ENCODE data around the gene HOXA3.

DNA sequence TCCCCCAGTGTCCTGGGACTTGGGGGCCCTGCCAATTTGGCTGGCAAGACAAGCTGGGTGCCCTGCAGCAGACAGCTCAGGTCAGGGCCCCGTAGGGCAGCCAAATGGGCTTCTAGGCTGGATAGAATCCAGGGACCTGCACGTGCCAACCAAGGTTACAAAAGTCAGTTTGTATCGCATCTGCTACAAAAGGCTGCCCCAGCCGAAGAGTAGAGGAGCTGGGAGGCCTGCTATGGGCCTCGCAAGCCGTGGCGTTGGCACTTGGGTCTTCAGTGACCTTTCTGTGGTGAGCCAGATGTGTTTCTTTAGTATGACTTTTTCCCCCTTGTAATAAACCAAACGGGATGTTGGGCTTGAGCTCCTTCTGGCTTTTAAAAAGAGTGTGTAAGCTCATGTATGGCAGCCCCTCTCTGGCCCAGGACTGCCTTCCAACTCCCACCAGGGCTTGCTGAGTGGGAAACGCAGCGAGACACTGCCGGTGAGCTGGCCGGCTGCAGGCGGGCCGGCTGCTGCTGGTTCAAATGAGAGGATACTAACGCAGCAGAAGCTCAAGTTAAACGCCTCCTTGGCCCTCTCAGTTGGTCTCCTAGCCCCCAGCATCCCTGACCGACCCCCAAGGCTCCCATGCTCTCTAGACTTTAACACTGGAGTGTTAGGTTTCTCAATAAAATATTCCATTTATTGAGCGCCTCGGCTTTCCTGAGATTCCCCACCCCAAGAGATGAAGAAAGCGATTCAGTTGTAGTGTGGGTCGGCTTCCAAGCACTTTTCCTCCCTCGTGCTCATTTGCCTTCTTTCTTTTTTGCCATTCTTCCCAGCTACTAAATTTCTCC lies 24.8 kb upstream of the HOXA3 start:
- TF ChIP-seq, protein P1, sequence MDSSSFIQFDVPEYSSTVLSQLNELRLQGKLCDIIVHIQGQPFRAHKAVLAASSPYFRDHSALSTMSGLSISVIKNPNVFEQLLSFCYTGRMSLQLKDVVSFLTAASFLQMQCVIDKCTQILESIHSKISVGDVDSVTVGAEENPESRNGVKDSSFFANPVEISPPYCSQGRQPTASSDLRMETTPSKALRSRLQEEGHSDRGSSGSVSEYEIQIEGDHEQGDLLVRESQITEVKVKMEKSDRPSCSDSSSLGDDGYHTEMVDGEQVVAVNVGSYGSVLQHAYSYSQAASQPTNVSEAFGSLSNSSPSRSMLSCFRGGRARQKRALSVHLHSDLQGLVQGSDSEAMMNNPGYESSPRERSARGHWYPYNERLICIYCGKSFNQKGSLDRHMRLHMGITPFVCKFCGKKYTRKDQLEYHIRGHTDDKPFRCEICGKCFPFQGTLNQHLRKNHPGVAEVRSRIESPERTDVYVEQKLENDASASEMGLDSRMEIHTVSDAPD (CRISPR knock-in tag; IDR thresholded peaks at IDR 0.05), result no peak
- TF ChIP-seq TARDBP (CRISPR knock-in tag; IDR thresholded peaks at IDR 0.05), result no peak
- TF ChIP-seq, protein P2, sequence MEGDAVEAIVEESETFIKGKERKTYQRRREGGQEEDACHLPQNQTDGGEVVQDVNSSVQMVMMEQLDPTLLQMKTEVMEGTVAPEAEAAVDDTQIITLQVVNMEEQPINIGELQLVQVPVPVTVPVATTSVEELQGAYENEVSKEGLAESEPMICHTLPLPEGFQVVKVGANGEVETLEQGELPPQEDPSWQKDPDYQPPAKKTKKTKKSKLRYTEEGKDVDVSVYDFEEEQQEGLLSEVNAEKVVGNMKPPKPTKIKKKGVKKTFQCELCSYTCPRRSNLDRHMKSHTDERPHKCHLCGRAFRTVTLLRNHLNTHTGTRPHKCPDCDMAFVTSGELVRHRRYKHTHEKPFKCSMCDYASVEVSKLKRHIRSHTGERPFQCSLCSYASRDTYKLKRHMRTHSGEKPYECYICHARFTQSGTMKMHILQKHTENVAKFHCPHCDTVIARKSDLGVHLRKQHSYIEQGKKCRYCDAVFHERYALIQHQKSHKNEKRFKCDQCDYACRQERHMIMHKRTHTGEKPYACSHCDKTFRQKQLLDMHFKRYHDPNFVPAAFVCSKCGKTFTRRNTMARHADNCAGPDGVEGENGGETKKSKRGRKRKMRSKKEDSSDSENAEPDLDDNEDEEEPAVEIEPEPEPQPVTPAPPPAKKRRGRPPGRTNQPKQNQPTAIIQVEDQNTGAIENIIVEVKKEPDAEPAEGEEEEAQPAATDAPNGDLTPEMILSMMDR (CRISPR knock-in tag; IDR thresholded peaks at IDR 0.05), result no peak
- no peak for TF ChIP-seq MAZ (IDR thresholded peaks at IDR 0.05; ENCODE audit: borderline replicate concordance, low read depth, low read length)
- TF ChIP-seq MAZ (CRISPR knock-in tag; IDR thresholded peaks at IDR 0.05; ENCODE audit: low read depth), result no peak
- TF ChIP-seq IKZF1 (IDR thresholded peaks at IDR 0.05), result no peak
- TF ChIP-seq ZNF382 (CRISPR knock-in tag; IDR thresholded peaks at IDR 0.05; ENCODE audit: borderline replicate concordance), result no peak
- no peak for TF ChIP-seq NPAS2 (CRISPR knock-in tag; IDR thresholded peaks at IDR 0.05; ENCODE audit: borderline replicate concordance)
- TF ChIP-seq, protein P3, sequence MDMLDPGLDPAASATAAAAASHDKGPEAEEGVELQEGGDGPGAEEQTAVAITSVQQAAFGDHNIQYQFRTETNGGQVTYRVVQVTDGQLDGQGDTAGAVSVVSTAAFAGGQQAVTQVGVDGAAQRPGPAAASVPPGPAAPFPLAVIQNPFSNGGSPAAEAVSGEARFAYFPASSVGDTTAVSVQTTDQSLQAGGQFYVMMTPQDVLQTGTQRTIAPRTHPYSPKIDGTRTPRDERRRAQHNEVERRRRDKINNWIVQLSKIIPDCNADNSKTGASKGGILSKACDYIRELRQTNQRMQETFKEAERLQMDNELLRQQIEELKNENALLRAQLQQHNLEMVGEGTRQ (IDR thresholded peaks at IDR 0.05; ENCODE audit: low read depth, low read length), result no peak
- TF ChIP-seq, protein P3 (CRISPR knock-in tag; IDR thresholded peaks at IDR 0.05; ENCODE audit: borderline replicate concordance), result no peak
- TF ChIP-seq ZNF746 (CRISPR knock-in tag; IDR thresholded peaks at IDR 0.05), result no peak
- TF ChIP-seq, protein P4, sequence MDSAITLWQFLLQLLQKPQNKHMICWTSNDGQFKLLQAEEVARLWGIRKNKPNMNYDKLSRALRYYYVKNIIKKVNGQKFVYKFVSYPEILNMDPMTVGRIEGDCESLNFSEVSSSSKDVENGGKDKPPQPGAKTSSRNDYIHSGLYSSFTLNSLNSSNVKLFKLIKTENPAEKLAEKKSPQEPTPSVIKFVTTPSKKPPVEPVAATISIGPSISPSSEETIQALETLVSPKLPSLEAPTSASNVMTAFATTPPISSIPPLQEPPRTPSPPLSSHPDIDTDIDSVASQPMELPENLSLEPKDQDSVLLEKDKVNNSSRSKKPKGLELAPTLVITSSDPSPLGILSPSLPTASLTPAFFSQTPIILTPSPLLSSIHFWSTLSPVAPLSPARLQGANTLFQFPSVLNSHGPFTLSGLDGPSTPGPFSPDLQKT (CRISPR knock-in tag; IDR thresholded peaks at IDR 0.05; ENCODE audit: borderline replicate concordance), result no peak
- TF ChIP-seq ZSCAN30 (CRISPR knock-in tag; IDR thresholded peaks at IDR 0.05), result no peak
- no peak for TF ChIP-seq MED1 (CRISPR knock-in tag; IDR thresholded peaks at IDR 0.05)
- no peak for TF ChIP-seq ZNF660 (CRISPR knock-in tag; IDR thresholded peaks at IDR 0.05; ENCODE audit: borderline replicate concordance, low read depth)

Measured in HepG2 (cell line).